GM11168 (cell line): ENCODE measurements around the gene ITGB5.
"Not testable (repeated sequence)": the region's sequence is repeated elsewhere in the genome, so short reads cannot be mapped to it uniquely, and the experiment has no call there.

ENCODE experiments used
- in situ Hi-C: fragments of 300-500 bp; cut with MboI; formaldehyde crosslinking; loops from one replicate; pipeline ENCODE4 v1.12.0; 2022; ENCODE audit warnings: low sequenced_read_pairs; ENCODE audit not compliant: unreplicated experiment

Gene ITGB5

DNA sequence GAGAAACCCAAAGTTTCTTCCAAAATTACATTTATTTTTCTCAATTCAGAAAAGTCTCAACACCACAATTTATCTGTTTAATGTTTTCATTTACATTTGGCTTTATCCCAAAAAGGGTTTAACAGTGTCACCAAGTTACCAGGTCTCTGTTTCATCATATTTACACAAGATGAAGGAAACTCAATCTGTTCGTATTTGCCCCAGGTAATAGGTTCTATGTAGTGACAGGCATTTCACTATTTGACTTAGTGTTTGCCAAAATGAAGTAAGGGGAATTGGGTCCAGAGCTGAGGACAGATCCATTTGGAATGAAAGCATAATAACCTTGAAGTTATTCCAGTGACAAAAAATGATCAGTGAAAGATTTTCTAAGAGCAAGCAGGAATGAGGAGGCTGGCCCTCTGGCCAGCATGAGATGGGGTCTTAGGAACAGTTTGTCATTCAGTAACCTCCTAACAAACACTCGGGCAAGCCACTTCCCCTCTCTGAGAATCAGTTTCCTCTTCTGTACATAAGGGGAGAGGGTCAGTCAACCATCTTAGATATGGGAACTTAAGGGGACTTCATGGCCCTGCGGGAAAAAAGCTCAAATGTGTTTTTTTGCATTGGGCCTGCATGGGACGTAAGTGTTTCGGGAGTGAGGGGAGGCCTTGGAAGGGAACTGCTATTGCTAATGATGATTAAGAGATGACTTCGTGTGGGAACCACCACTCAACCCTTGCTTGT lies 125.1 kb downstream of the ITGB5 start:
- in situ Hi-C loops, result loop anchor here (5.0 kb wide), 1 partner anchor 140 kb away; no protein-coding TSS in a partner anchor

- in situ Hi-C loops, result loop anchor here (5.0 kb wide), 1 partner anchor 141 kb away; no protein-coding TSS in a partner anchor
Observed at GRCh38 chr3:124761250-124761796, 125.8 kb downstream of the ITGB5 start.

GRCh38 chr3:124760601-124761000 lies 126.6 kb downstream of the ITGB5 start:
- in situ Hi-C loops, result loop anchor here (5.0 kb wide), 1 partner anchor 142 kb away; no protein-coding TSS in a partner anchor

DNA sequence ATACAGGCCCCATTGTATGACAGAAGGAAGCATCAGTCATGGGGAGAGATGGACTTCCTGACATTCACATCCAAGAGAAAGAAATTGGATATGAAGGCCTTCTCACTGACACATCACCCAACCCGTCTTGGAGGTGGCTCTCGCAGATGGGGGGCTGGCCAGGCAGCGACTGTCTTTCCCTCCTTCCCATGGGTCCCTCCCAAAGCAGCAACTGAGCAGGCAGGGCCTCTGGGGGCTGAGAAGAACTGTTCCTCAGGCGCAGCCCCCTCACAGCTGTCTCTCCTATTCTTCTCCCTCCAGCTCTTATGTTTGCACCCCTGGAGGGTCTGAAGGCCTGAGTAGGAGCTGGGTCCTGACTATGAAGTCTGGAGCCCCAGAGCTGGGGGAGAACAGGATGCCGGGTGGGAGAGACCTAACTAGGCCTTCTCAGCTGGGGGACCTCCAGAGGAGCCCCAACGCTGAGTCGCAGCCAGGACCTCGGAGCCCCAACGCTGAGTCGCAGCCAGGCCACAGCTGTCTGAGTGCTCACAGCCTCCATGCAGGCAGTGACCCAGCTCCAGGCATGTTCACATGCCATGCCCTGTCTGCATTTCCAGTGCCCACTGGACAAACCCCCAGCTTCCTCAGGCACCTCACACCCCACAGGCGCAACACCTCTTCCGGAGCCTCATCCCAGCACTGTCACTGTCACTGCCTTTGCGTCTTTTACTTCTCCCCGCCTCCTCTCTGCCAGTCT lies 127.3 kb downstream of the ITGB5 start:
- in situ Hi-C loops, result loop anchor here (5.0 kb wide), 1 partner anchor 142 kb away; no protein-coding TSS in a partner anchor

- in situ Hi-C loops, result no loop called here
Observed at GRCh38 chr3:124758851-124759635, 128.1 kb downstream of the ITGB5 start.

- in situ Hi-C loops, result not testable (repeated sequence)
Observed at GRCh38 chr3:124757926-124758325, 129.2 kb downstream of the ITGB5 start.

DNA sequence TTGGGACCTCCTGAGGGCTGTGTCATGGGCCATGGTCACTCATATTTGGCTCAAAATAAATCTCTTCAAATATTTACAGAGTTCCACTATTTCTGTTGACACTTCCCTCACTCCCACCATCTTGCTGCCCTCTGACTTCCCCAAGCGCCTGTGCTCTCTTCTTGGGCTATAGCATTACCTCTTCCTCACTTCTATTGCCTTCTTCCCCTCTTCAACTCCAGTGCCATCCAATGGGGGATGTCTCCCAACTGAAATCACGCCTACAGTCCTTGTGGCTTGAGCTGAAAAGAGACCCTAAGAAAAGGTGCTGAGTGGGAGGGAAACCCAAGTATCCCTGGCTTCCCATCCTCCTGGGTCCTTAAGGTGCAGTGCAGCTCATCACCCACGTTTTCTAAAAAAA lies 135.1 kb downstream of the ITGB5 start:
- in situ Hi-C loops, result no loop called here

DNA sequence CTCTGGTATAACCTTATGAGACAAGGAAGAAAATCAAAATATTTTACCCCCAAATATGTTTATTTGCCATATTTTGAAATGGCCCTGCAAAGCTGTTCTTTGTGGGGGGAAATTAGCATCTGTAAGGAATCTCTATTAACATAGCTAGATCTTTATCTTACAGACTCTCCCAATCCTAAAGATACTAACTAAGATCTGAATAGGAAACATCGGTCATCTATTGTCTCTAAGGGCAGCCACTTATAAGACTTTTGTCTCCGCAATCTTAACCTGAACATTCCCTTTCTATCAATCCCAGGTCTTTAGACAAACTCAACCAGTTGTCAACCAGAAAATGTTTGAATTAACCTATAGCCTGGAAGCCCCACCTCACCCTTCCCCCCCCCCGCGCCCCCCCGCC lies 135.7 kb downstream of the ITGB5 start:
- in situ Hi-C loops, result no loop called here

DNA sequence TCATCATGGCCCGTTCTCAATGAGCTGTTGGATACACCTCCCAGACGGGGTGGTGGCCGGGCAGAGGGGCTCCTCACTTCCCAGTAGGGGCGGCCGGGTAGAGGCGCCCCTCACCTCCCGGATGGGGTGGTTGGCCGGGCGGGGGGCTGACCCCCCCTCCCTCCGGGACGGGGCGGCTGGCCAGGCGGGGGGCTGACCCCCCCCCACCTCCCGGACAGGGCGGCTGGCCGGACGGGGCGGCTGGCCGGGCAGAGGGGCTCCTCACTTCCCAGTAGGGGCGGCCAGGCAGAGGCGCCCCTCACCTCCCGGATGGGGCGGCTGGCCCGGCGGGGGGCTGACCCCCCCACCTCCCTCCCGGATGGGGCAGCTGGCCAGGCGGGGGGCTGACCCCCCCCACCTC lies 137.3 kb downstream of the ITGB5 start:
- in situ Hi-C loops, result not testable (repeated sequence)

DNA sequence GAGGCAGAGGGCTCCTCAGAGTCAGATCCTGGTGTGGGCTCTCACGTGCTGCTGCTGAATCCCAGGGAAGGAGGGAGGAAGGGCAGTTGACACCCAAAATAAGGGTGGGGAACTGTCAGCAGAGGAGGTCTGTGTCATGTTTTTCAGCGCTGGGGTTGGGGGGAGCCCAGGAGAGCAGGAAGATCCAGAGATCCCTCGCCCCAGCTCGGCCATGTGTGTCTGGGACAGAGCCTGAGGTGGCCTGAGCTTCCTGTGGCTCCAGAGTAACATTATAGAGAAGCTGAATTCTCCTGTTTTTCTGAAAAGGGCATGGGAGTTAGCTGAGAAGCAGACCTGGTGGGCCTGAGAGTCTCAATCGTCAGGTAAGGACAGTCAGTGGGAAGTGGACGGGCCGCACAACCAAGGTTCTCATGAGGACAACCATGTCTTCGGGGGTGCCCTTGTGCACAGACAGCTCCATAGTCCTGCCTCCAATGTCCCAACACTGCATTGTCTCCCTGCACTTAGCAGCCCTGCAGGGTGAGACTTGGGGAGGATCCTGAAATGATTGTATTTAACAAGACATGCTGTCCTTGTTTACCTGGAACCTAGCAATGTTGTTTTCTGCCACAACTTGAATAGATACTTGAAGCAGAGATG lies 138.5 kb downstream of the ITGB5 start:
- in situ Hi-C loops, result no loop called here

DNA sequence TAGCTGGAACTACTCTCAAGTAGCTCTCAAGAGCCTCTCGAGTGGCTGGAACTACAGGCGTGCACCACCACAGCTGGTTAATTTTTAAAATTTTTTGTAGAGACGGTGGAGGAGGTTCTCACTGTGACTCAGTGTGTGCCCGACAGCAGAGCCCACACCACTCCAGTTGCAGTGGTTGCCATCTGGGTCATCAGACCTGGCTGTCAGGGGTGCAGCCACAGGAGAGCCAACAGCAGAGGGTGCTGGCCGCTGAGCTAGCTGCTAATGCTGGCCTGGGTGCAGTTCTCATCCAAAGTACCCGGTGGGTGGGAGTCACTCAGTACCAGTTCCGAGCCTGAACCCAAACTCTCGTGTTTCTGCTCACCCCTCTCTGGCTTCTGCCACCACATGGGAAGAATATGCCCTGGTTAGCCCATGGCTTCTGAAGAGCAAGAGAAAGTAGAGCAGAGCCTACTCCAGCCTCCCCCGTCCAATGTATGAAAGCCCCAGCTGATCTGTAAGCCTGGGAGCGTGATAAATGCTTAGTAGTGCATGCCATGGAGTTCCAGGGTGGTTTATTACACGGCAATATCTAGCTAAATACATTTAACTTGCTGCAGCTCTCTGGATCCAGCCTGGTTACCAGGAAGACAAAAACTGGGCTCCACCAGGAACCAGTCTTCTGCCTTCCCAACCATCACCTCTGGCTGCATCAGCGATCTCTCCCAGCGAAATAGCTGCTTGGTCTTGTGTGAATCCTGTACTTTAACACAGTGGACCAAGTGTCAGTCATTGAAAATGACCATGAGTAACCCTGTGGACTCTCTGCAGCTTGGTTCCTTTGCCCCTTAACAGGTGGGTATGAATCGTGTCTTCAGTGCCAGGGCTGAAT lies 139.8 kb downstream of the ITGB5 start:
- in situ Hi-C loops, result no loop called here

- in situ Hi-C loops, result no loop called here
Observed at GRCh38 chr3:124745756-124746155, 141.4 kb downstream of the ITGB5 start.

DNA sequence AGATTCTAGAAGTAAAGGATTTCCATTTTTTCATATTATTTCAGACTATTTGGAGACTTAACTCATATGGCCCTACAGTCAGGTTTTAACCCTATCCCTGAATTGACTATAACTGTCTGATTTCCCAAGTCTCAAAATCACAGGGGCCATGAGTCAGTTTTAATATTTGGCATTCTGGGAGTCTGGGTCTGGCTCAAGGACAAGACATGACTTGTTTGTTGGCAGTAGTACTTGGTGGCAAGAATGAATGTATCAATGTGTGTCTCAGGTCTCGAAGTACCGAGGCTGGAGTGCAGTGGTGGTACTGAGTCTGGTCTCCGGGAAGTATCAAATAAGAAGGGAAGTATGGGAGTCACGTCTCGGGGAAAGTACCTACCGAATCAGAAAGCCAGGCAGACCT lies 146.1 kb downstream of the ITGB5 start:
- in situ Hi-C loops, result no loop called here

GRCh38 chr3:124731760-124732159 lies 155.4 kb downstream of the ITGB5 start:
- in situ Hi-C loops, result no loop called here

- in situ Hi-C loops, result no loop called here
Observed at GRCh38 chr3:124730941-124731297, 156.2 kb downstream of the ITGB5 start.

DNA sequence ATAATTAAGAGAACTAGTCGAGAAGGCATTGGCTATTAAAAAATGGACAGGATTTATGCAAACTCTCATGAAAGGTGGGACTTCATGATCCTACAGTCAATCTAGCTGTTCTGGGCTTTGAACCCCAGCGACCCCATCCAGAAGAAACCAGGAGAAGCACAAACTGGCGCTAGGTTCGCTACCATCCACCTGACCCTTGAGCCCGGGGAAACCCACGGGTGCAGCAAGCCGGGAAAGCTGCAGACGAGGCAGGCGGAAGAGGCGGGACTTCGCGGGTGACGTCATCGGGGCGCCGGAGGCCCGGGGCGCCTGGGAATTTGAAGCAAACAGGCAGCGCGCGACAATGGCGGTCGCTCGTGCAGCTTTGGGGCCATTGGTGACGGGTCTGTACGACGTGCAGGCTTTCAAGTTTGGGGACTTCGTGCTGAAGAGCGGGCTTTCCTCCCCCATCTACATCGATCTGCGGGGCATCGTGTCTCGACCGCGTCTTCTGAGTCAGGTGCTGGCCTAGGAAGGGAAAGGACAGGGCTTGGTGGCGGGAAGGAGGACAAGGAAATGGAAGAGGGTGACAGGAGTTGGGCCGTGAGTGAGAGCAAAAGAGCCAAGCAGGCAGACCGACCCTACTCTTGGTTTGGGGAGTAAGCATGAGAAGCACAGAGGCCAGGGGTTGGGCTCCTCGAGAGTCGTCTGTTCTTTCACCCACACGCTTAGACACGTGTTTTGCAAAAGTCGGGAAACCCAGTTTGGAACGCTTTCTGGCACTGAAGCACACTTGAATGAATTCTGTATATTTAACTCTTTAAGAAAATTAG lies 156.8 kb downstream of the ITGB5 start, which contains the start of gene UMPS:
Gene UMPS, plus strand, starts transcription at position 324 of the 812 bp plus-strand sequence. Its CDS starts 20 bp downstream, at position 344.
- in situ Hi-C loops, result no loop called here

DNA sequence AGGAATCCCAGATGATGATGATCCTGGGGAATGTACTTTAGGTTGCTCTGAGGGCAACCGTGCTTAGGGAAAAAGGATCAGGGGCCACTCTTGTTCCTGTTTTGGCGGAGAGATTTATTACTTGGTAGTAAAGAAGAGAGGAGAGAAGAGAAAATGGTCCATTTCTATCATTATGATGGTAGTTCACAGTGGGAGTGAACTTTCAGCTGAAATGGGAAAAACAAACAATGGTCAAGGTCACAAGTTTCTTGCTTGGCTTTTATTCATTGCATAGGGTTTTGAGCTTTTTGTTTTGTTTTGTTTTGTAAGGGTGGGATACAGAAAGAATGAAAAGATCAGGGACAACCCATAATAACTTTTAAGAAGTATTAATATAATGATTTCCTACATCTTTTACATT lies 164.6 kb downstream of the ITGB5 start:
- in situ Hi-C loops, result no loop called here

DNA sequence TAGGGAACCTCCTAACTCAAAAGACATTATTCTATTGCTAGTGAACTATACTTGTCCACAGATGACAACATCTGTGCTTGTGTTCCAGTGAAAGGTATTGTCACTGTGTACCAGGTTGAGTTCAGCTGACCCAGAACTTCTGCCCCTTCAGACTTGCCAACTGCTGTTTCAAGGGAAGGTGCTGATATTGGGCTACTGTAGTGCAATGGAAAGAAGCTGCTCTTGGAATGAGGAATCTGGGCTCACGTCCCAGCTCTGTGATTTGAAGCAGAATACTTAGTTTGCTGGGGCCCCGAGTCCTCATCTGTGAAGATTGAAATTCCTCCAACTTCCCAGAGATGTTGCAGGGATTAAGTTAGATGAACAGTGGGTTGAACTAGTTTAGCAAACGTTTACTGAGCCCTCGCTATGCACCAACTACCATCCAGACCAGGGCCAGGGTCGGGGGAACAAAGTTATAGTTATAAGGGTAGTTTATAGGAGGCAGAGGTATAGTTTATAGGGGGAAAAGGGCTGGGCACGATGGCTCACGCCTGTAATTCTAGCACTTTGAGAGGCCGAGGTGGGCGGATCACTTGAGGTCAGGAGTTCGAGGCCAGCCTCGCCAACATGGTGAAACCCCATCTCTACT lies 172.8 kb downstream of the ITGB5 start:
- in situ Hi-C loops, result no loop called here
